Lower leg skin (tissue), 3 donors: Measurements from ENCODE around the gene IFT172.

ENCODE experiments used
- POLR2A ChIP-seq, 2 donors: fragments of 450-650 bp; IDR thresholded peaks; one replicate each; pipeline ENCODE4 v1.6.1; 2016 to 2017; ENCODE audit warnings: antibody characterized with exemption in 2 of 2, mild to moderate bottlenecking in 1 of 2, moderate library complexity in 1 of 2
- TF ChIP-seq, protein P1 (sequence below), 3 donors: fragments of 450-650 bp; IDR thresholded peaks; one replicate each; pipeline ENCODE4 v1.5.1; 2016; ENCODE audit warnings: antibody characterized with exemption in 3 of 3, mild to moderate bottlenecking in 3 of 3, moderate library complexity in 2 of 3

GRCh38 chr2:27520316-27520715 lies 30.8 kb upstream of the IFT172 start:
- TF ChIP-seq POLR2A (IDR thresholded peaks at IDR 0.05), result no peak
- TF ChIP-seq, protein P1, sequence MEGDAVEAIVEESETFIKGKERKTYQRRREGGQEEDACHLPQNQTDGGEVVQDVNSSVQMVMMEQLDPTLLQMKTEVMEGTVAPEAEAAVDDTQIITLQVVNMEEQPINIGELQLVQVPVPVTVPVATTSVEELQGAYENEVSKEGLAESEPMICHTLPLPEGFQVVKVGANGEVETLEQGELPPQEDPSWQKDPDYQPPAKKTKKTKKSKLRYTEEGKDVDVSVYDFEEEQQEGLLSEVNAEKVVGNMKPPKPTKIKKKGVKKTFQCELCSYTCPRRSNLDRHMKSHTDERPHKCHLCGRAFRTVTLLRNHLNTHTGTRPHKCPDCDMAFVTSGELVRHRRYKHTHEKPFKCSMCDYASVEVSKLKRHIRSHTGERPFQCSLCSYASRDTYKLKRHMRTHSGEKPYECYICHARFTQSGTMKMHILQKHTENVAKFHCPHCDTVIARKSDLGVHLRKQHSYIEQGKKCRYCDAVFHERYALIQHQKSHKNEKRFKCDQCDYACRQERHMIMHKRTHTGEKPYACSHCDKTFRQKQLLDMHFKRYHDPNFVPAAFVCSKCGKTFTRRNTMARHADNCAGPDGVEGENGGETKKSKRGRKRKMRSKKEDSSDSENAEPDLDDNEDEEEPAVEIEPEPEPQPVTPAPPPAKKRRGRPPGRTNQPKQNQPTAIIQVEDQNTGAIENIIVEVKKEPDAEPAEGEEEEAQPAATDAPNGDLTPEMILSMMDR (IDR thresholded peaks at IDR 0.05), result no peak
